Right lobe of liver (tissue), 6 donors: ENCODE results near the gene ZNF189. TPM values are rescaled to one million over a fixed set of nuclear protein-coding genes. Genes with fewer than 3 reads are reported as not detected.

ENCODE experiments used
- ATAC-seq, 4 donors: fragments of 200-7000 bp; cut with Tn5 transposase; one replicate each; pipeline ENCODE4 v1.9.1; 2020; ENCODE audit warnings: mild to moderate bottlenecking in 4 of 4, moderate library complexity in 4 of 4
- DNase-seq, 3 donors: peaks; one replicate each; pipeline ENCODE4 v3.0.0-alpha.2; 2020
- H3K27ac ChIP-seq, 3 donors: fragments of 200-600 bp; one replicate each; pipeline ENCODE4 v1.8.0; 2022
- H3K27me3 ChIP-seq, 2 donors: fragments of 200-600 bp; one replicate each; pipeline ENCODE4 v1.8.0; 2022
- H3K36me3 ChIP-seq, 4 donors: fragments of 200-600 bp; sonication (generic) in 1 of 4; one replicate each; pipeline versions ENCODE4 v1.5.1 to v1.8.0; 2017 to 2022; ENCODE audit warnings: control low read depth in 1 of 4
- H3K4me1 ChIP-seq, 4 donors: fragments of 200-600 bp; sonication (generic) in 1 of 4; one replicate each; pipeline versions ENCODE4 v1.5.1 to v1.8.0; 2017 to 2022; ENCODE audit warnings: control low read depth in 1 of 4
- H3K4me3 ChIP-seq, 3 donors: fragments of 200-600 bp; one replicate each; pipeline ENCODE4 v1.8.0; 2022
- H3K9me3 ChIP-seq, 4 donors: fragments of 200-600 bp; sonication (generic) in 1 of 4; one replicate each; pipeline versions ENCODE4 v1.5.1 to v1.8.0; 2017 to 2022; ENCODE audit warnings: control low read depth in 1 of 4
- CTCF ChIP-seq, 4 donors: fragments of 200-600 bp in 3 of 4; fragments of 450-650 bp in 1 of 4; IDR thresholded peaks; one replicate each; pipeline versions ENCODE4 v1.5.1 to v1.8.0; 2016 to 2022; ENCODE audit warnings: antibody characterized with exemption in 4 of 4, mild to moderate bottlenecking in 2 of 4
- POLR2A ChIP-seq: fragments of 450-650 bp; IDR thresholded peaks from one replicate; pipeline ENCODE4 v1.6.1; 2017; ENCODE audit warnings: antibody characterized with exemption, mild to moderate bottlenecking
- WGBS: methylation state at CpG from one replicate; pipeline ENCODE4 v1.1.6; 2018; ENCODE audit warnings: low coverage, low lambda C conversion rate; ENCODE audit not compliant: insufficient coverage; ENCODE audit errors: missing lambda C conversion rate; 5-methylcytosine and 5-hydroxymethylcytosine counted together
- intact Hi-C, 2 donors: fragments of 100-400 bp; cut with DNase I; formaldehyde crosslinking; loops; one replicate each; pipeline versions ENCODE4 v1.11.2 to v1.14.1; 2022
- total RNA-seq, 6 experiments: library from RNA; depleted of rRNA in 2 of 6; stranded (reverse); fragments of >200 nt in 2 of 6; fragmentation: NEBNext Ultra II Directional in 3 of 6; extraction: Animal tissue kit (Norgen Biotek cat#: 25700) in 3 of 6; gene quantifications; one replicate each; pipeline versions ENCODE4 v1.1.0 to v1.2.4, GENCODE V29; 2016 to 2023
- donor health status: DM: no; HTN: yes; CAD: no.
- donor health status: DM: no; HTN: no; CAD: no.
- donor health status: DM: no; HTN: no; CAD: no.
- donor health status: DM: no; HTN: yes; CAD: no.
- donor health status: DM: no; HTN: yes; CAD: no.

ZNF189 gene
- total RNA-seq, 6 experiments from 2014 or later: 5.7 to 9.7 (median 8.2) TPM

GRCh38 chr9:101434998-101435397 lies 36.3 kb downstream of the ZNF189 start:
- Histone ChIP-seq H3K36me3 (peaks cover 6 to 47% (median 18%) of the 10 kb centered on the region in 4 donors), H3K27me3 (no peaks in the 10 kb centered on the region), H3K4me1 (peaks cover 0 to 49% (median 13%) of the 10 kb centered on the region in 4 donors), H3K9me3 (no peaks in the 10 kb centered on the region), H3K27ac (peak overlapping the region; percentile 84 to 99 (median 95)), H3K4me3 (peak overlapping the region; percentile 35 to 76 (median 67))
- DNase-seq: no peak
- intact Hi-C loops: no loop called here
- no peak for ATAC-seq
- TF ChIP-seq CTCF (IDR thresholded peaks at IDR 0.05): no peak
- TF ChIP-seq POLR2A: no peak
- 15% methylated on average over 3 of the region's 3 CpGs for WGBS

GRCh38 chr9:101435601-101436079 lies 37.0 kb downstream of the ZNF189 start, which contains the start of gene ALDOB:
TSS of gene ALDOB (minus strand) at chr9:101435774. CDS start at chr9:101430887, 4,887 bp downstream.
- intact Hi-C loops: no loop called here
- ATAC-seq: peak; percentile 35 to 70 (median 58)
- Histone ChIP-seq H3K4me1 (peaks cover 0 to 49% (median 10%) of the 10 kb centered on the region in 4 donors), H3K4me3 (peak within 1 kb of the TSS; percentile 35 to 76 (median 67)), H3K36me3 (peaks cover 3 to 41% (median 13%) of the 10 kb centered on the region in 4 donors), H3K27me3 (no peaks in the 10 kb centered on the region), H3K27ac (peak within 1 kb of the TSS; percentile 84 to 99 (median 95)), H3K9me3 (no peaks in the 10 kb centered on the region)
- DNase-seq: peak in 1 of 3 donors; percentile 79
- TF ChIP-seq POLR2A (peak; percentile 96), CTCF (IDR thresholded peaks at IDR 0.05) (no peak)
- WGBS: 20% methylated on average over 2 of the region's 2 CpGs

- intact Hi-C loops: no loop called here
- H3K4me1 ChIP-seq: peaks cover 0 to 43% (median 2%) of the 10 kb centered on the region in 4 donors
- TF ChIP-seq POLR2A: peak; percentile 89
- TF ChIP-seq CTCF (IDR thresholded peaks at IDR 0.05): no peak
- DNase-seq: peak; percentile 82 to 95 (median 90)
- H3K4me3 ChIP-seq: peak overlapping the region in 1 of 3 donors; percentile 3
- 32% methylated on average over 2 of the region's 2 CpGs for WGBS
- H3K36me3 ChIP-seq: peaks cover 0 to 20% (median 3%) of the 10 kb centered on the region in 4 donors
- peak; percentile 55 to 74 (median 62) for ATAC-seq
- no peaks in the 10 kb centered on the region for H3K9me3 ChIP-seq
- H3K27ac ChIP-seq: peak overlapping the region; percentile 84 to 99 (median 95)
- no peaks in the 10 kb centered on the region for H3K27me3 ChIP-seq
Measured at GRCh38 chr9:101437806-101438232, 39.2 kb downstream of the ZNF189 start.

GRCh38 chr9:101438523-101438922 lies 39.9 kb downstream of the ZNF189 start:
- intact Hi-C loops: no loop called here
- peaks cover 0 to 49% (median 3%) of the 10 kb centered on the region in 4 donors for H3K4me1 ChIP-seq
- peaks cover 0 to 13% (median 3%) of the 10 kb centered on the region in 4 donors for H3K36me3 ChIP-seq
- no peaks in the 10 kb centered on the region for H3K9me3 ChIP-seq
- no peak overlapping the region for H3K4me3 ChIP-seq
- no peak for DNase-seq
- peak overlapping the region; percentile 84 to 99 (median 95) for H3K27ac ChIP-seq
- H3K27me3 ChIP-seq: no peaks in the 10 kb centered on the region
- 21% methylated on average over 3 of the region's 3 CpGs for WGBS
- no peak for ATAC-seq
- TF ChIP-seq CTCF (IDR thresholded peaks at IDR 0.05) (no peak), POLR2A (no peak)
